ENCODE measurements around the gene CCDC12.

CCDC12 gene

GRCh38 chr3:46994801-46995731, 18.5 kb upstream of the CCDC12 start:
- Histone ChIP-seq H3K27me3 (replicated peaks; ENCODE audit: insufficient read depth, low read length) (no peaks in the 10 kb centered on the region), H3F3A (ENCODE audit: insufficient read depth, low read length) (no peaks in the 10 kb centered on the region), H3K9ac (ENCODE audit: low read length) (no peak overlapping the region), H3K36me3 (replicated peaks; ENCODE audit: insufficient read depth, low read length) (no peaks in the 10 kb centered on the region), H3K4me3 (ENCODE audit: low read length) (no peak overlapping the region), H2AFZ (ENCODE audit: low read length) (no peak overlapping the region), H3K4me2 (ENCODE audit: low read depth, low read length) (no peak overlapping the region), H3K27ac (ENCODE audit: low read length) (no peak overlapping the region), H3K9me3 (replicated peaks; ENCODE audit: insufficient read depth, low read length) (no peaks in the 10 kb centered on the region), H3K9me2 (replicated peaks; ENCODE audit: insufficient read depth, low read length) (no peaks in the 10 kb centered on the region), H4K20me1 (ENCODE audit: insufficient read depth, low read length) (no peaks in the 10 kb centered on the region), H3K79me2 (ENCODE audit: low read length) (peaks cover 3% of the 10 kb centered on the region; the same call in 1 of the 2 replicates), H3K4me1 (ENCODE audit: low read length) (no peaks in the 10 kb centered on the region)
- no peak for DNase-seq
- no peak for TF ChIP-seq EZH2phosphoT487 (IDR thresholded peaks at IDR 0.05; ENCODE audit: low read length)

- Histone ChIP-seq H3K9me2 (replicated peaks; ENCODE audit: insufficient read depth, low read length) (no peaks in the 10 kb centered on the region), H3K27ac (ENCODE audit: low read length) (no peak overlapping the region), H3F3A (ENCODE audit: insufficient read depth, low read length) (no peaks in the 10 kb centered on the region), H3K79me2 (ENCODE audit: low read length) (peaks cover 14% of the 10 kb centered on the region), H3K27me3 (replicated peaks; ENCODE audit: insufficient read depth, low read length) (no peaks in the 10 kb centered on the region), H2AFZ (ENCODE audit: low read length) (no peak overlapping the region), H3K36me3 (replicated peaks; ENCODE audit: insufficient read depth, low read length) (no peaks in the 10 kb centered on the region), H4K20me1 (ENCODE audit: insufficient read depth, low read length) (no peaks in the 10 kb centered on the region), H3K4me2 (ENCODE audit: low read depth, low read length) (no peak overlapping the region), H3K9ac (ENCODE audit: low read length) (no peak overlapping the region), H3K9me3 (replicated peaks; ENCODE audit: insufficient read depth, low read length) (no peaks in the 10 kb centered on the region), H3K4me1 (ENCODE audit: low read length) (peaks cover 3% of the 10 kb centered on the region; the same call in 1 of the 2 replicates), H3K4me3 (ENCODE audit: low read length) (no peak overlapping the region)
- TF ChIP-seq EZH2phosphoT487 (IDR thresholded peaks at IDR 0.05; ENCODE audit: low read length) = no peak
- TF ChIP-seq CTCF (IDR thresholded peaks at IDR 0.05; ENCODE audit: low read length) = no peak
- DNase-seq = no peak
Measured at GRCh38 chr3:46993986-46994385, 17.4 kb upstream of the CCDC12 start.

- Histone ChIP-seq H3K4me1 (ENCODE audit: low read length) (peaks cover 10% of the 10 kb centered on the region), H3K9me3 (replicated peaks; ENCODE audit: insufficient read depth, low read length) (no peaks in the 10 kb centered on the region), H4K20me1 (ENCODE audit: insufficient read depth, low read length) (no peaks in the 10 kb centered on the region), H3K9ac (ENCODE audit: low read length) (no peak overlapping the region), H3K9me2 (replicated peaks; ENCODE audit: insufficient read depth, low read length) (no peaks in the 10 kb centered on the region), H2AFZ (ENCODE audit: low read length) (no peak overlapping the region), H3K79me2 (ENCODE audit: low read length) (peaks cover 21% of the 10 kb centered on the region), H3K36me3 (replicated peaks; ENCODE audit: insufficient read depth, low read length) (no peaks in the 10 kb centered on the region), H3K27ac (ENCODE audit: low read length) (no peak overlapping the region), H3K4me3 (ENCODE audit: low read length) (no peak overlapping the region), H3K4me2 (ENCODE audit: low read depth, low read length) (no peak overlapping the region), H3F3A (ENCODE audit: insufficient read depth, low read length) (no peaks in the 10 kb centered on the region), H3K27me3 (replicated peaks; ENCODE audit: insufficient read depth, low read length) (no peaks in the 10 kb centered on the region)
- DNase-seq = no peak
- TF ChIP-seq EZH2phosphoT487 (IDR thresholded peaks at IDR 0.05; ENCODE audit: low read length) (no peak), CTCF (IDR thresholded peaks at IDR 0.05; ENCODE audit: low read length) (no peak), EZH2 (optimal IDR thresholded peaks at IDR 0.05; ENCODE audit: low read depth, low read length) (no peak)
Measured at GRCh38 chr3:46993292-46993691, 16.7 kb upstream of the CCDC12 start.

GRCh38 chr3:46992231-46992630, 15.7 kb upstream of the CCDC12 start:
- no peak overlapping the region for H3K4me2 ChIP-seq (ENCODE audit: low read depth, low read length)
- H2AFZ ChIP-seq (ENCODE audit: low read length) = no peak overlapping the region
- no peaks in the 10 kb centered on the region for H3K9me3 ChIP-seq (replicated peaks; ENCODE audit: insufficient read depth, low read length)
- no peaks in the 10 kb centered on the region for H3K27me3 ChIP-seq (replicated peaks; ENCODE audit: insufficient read depth, low read length)
- H3K4me3 ChIP-seq (ENCODE audit: low read length) = no peak overlapping the region
- DNase-seq = no peak
- peaks cover 17% of the 10 kb centered on the region for H3K4me1 ChIP-seq (ENCODE audit: low read length)
- no peak overlapping the region for H3K9ac ChIP-seq (ENCODE audit: low read length)
- H3K36me3 ChIP-seq (replicated peaks; ENCODE audit: insufficient read depth, low read length) = no peaks in the 10 kb centered on the region
- H3K9me2 ChIP-seq (replicated peaks; ENCODE audit: insufficient read depth, low read length) = no peaks in the 10 kb centered on the region
- peaks cover 30% of the 10 kb centered on the region for H3K79me2 ChIP-seq (ENCODE audit: low read length)
- H4K20me1 ChIP-seq (ENCODE audit: insufficient read depth, low read length) = no peaks in the 10 kb centered on the region
- H3K27ac ChIP-seq (ENCODE audit: low read length) = no peak overlapping the region
- peaks cover 2% of the 10 kb centered on the region; the same call in 1 of the 2 replicates for H3F3A ChIP-seq (ENCODE audit: insufficient read depth, low read length)
- TF ChIP-seq EZH2phosphoT487 (IDR thresholded peaks at IDR 0.05; ENCODE audit: low read length) (no peak), EZH2 (optimal IDR thresholded peaks at IDR 0.05; ENCODE audit: low read depth, low read length) (no peak), CTCF (IDR thresholded peaks at IDR 0.05; ENCODE audit: low read length) (no peak)
